Stimulated activated naive CD4-positive, alpha-beta T cell treated with Interleukin-2 at 50 U/mL for 16 hours (primary cell): ENCODE results near the gene DDX49.
"Not testable (repeated sequence)": the region's sequence is repeated elsewhere in the genome, so short reads cannot be mapped to it uniquely, and the experiment has no call there.

Experiments
- DNase-seq: peaks from one replicate; lab custom pipeline; 2025; lab: John Stamatoyannopoulos, UW

Gene DDX49

GRCh38 chr19:18942692-18943091, 23.2 kb downstream of the DDX49 start:
- DNase-seq: no peak

- no peak for DNase-seq
These were observed 23.9 kb downstream of the DDX49 start for GRCh38 chr19:18943465-18943864.

- DNase-seq: no peak
These were observed 25.8 kb downstream of the DDX49 start for GRCh38 chr19:18945297-18945696.

- no peak for DNase-seq
These were observed 26.8 kb downstream of the DDX49 start for GRCh38 chr19:18946335-18946734.

GRCh38 chr19:18946918-18947317, 27.4 kb downstream of the DDX49 start:
- DNase-seq: no peak

GRCh38 chr19:18948075-18948975, 28.8 kb downstream of the DDX49 start:
- no peak for DNase-seq

GRCh38 chr19:18948976-18949356, 29.5 kb downstream of the DDX49 start:
- no peak for DNase-seq

- DNase-seq: no peak
These were observed 30.3 kb downstream of the DDX49 start for GRCh38 chr19:18949858-18950257.

- no peak for DNase-seq
These were observed 32.3 kb downstream of the DDX49 start for GRCh38 chr19:18951721-18952281.

GRCh38 chr19:18952364-18953003, 33.0 kb downstream of the DDX49 start:
- not testable (repeated sequence) for DNase-seq

- no peak for DNase-seq
These were observed 34.6 kb downstream of the DDX49 start for GRCh38 chr19:18954094-18954493.

GRCh38 chr19:18955042-18955441, 35.5 kb downstream of the DDX49 start:
- DNase-seq: no peak

GRCh38 chr19:18960370-18960769, 40.9 kb downstream of the DDX49 start:
- no peak for DNase-seq

GRCh38 chr19:18961767-18962620, 42.5 kb downstream of the DDX49 start:
- no peak for DNase-seq

- no peak for DNase-seq
These were observed 44.6 kb downstream of the DDX49 start for GRCh38 chr19:18964121-18964520.

- no peak for DNase-seq
These were observed 46.8 kb downstream of the DDX49 start for GRCh38 chr19:18966307-18966706.

- DNase-seq: no peak
These were observed 48.0 kb downstream of the DDX49 start for GRCh38 chr19:18967358-18968146.

- DNase-seq: no peak
These were observed 50.6 kb downstream of the DDX49 start for GRCh38 chr19:18969931-18970659.

- no peak for DNase-seq
These were observed 52.8 kb downstream of the DDX49 start for GRCh38 chr19:18972301-18972811.

- no peak for DNase-seq
These were observed 53.3 kb downstream of the DDX49 start for GRCh38 chr19:18972851-18973250.
